ENCODE data around the gene NUMB.
A peak's percentile ranks its signal among the peaks of the same experiment; 100 is the strongest.

Gene NUMB

DNA sequence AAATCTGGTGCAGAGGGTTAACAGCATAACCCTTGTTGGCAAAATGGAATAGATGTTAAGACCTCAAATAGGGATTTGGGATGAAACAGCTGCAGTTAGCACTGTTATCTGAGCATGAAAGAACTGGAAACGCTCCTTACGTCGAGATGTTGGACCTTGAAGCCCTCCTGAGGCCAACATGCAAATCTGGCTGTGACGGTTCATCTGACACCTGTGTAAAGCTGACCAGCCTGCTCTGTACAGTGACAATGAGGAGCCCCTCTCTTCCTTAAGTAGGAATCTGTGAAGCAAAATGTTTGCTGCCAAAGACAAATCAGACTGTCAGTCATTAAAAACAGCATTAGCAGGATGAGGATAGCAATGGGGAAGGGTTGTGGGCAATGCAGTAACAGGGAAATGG, 184.5 kb downstream of the NUMB start:
- no peak overlapping the region for H3K4me3 ChIP-seq (ENCODE audit: low read depth, low read length)
- TF ChIP-seq, protein P1, sequence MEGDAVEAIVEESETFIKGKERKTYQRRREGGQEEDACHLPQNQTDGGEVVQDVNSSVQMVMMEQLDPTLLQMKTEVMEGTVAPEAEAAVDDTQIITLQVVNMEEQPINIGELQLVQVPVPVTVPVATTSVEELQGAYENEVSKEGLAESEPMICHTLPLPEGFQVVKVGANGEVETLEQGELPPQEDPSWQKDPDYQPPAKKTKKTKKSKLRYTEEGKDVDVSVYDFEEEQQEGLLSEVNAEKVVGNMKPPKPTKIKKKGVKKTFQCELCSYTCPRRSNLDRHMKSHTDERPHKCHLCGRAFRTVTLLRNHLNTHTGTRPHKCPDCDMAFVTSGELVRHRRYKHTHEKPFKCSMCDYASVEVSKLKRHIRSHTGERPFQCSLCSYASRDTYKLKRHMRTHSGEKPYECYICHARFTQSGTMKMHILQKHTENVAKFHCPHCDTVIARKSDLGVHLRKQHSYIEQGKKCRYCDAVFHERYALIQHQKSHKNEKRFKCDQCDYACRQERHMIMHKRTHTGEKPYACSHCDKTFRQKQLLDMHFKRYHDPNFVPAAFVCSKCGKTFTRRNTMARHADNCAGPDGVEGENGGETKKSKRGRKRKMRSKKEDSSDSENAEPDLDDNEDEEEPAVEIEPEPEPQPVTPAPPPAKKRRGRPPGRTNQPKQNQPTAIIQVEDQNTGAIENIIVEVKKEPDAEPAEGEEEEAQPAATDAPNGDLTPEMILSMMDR (conservative IDR thresholded peaks at IDR 0.05; ENCODE audit: low read depth, low read length) = no peak
- no peak for DNase-seq (ENCODE audit: low read depth)

- H3K4me3 ChIP-seq (ENCODE audit: low read depth, low read length) = no peak overlapping the region
- TF ChIP-seq, protein P1 (conservative IDR thresholded peaks at IDR 0.05; ENCODE audit: low read depth, low read length) = no peak
- no peak for DNase-seq (ENCODE audit: low read depth)
These were observed 186.0 kb downstream of the NUMB start for GRCh38 chr14:73272393-73272792.

DNA sequence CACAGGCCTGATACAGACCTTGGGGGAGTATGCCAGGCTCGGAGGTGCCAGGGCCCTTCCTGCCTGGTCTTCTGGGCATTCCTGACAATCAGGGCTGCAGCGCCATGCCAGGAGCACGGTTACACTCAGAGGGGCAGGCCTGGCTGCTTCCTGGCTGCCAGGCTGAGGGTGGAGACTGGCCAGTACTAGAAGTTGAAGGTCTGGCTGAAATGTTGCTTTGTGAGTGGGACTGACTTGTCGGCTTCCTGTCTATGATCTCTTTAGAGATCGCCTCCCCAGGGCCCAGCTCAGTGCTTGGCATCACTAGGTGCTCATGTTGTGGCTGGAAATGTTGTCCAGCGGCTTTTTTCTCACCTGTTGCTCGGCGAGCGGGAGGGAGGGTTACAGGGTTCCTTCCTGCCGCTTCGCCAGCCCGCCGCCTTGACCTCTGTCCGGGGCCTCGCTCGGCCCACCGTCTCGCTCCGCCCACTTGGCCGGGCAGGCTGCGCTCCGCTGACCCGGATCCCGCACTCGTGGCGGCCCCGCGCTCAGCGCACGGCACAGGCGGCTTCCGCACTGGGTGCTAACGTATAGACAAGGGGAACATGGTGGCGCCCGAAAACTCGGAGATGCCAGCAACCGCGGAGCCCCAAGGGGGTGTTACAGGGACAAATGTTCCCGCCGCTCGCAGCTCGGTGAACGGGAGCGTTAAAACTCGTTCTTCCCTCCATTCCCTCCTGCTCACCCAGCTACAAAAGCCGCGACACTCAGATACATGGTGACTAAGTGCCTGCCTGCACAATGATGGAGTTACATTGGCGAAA, 188.4 kb downstream of the NUMB start:
- H3K4me3 ChIP-seq (ENCODE audit: low read depth, low read length) = no peak overlapping the region
- TF ChIP-seq, protein P1 (conservative IDR thresholded peaks at IDR 0.05; ENCODE audit: low read depth, low read length) = no peak
- DNase-seq (ENCODE audit: low read depth) = peak; percentile 54

- H3K4me3 ChIP-seq (ENCODE audit: low read depth, low read length) = no peak overlapping the region
- TF ChIP-seq, protein P1 (conservative IDR thresholded peaks at IDR 0.05; ENCODE audit: low read depth, low read length) = no peak
- DNase-seq (ENCODE audit: low read depth) = no peak
These were observed 190.9 kb downstream of the NUMB start for GRCh38 chr14:73267474-73267873.

GRCh38 chr14:73266317-73266716, 192.0 kb downstream of the NUMB start:
- DNase-seq (ENCODE audit: low read depth) = no peak
- H3K4me3 ChIP-seq (ENCODE audit: low read depth, low read length) = no peak overlapping the region
- TF ChIP-seq, protein P1 (conservative IDR thresholded peaks at IDR 0.05; ENCODE audit: low read depth, low read length) = no peak

GRCh38 chr14:73265721-73266046, 192.7 kb downstream of the NUMB start:
- TF ChIP-seq, protein P1 (conservative IDR thresholded peaks at IDR 0.05; ENCODE audit: low read depth, low read length) = no peak
- no peak for DNase-seq (ENCODE audit: low read depth)
- no peak overlapping the region for H3K4me3 ChIP-seq (ENCODE audit: low read depth, low read length)
